ENCODE data around the gene DRG2. TPM values are rescaled to one million over a fixed set of nuclear protein-coding genes. Genes with fewer than 3 reads are reported as not detected.

DRG2 gene
- total RNA-seq, 1 donor from 2014 or later = 57.9 TPM

GRCh38 chr17:18108401-18109312, 20.9 kb downstream of the DRG2 start, which contains the start of gene MYO15A:
Gene MYO15A (plus strand): TSS chr17:18108756. CDS start chr17:18118801, 10,045 bp downstream.
- intact Hi-C loops (cut with micrococcal nuclease) = no loop called here
- Mint-ChIP-seq H3K9me3 (no peaks in the 10 kb centered on the region), H3K27ac (no peak within 1 kb of the TSS), H3K27me3 (ENCODE audit: low read depth) (no peaks in the 10 kb centered on the region), H3K4me1 (ENCODE audit: low read depth) (no peaks in the 10 kb centered on the region), H3K4me3 (ENCODE audit: low read depth) (no peak within 1 kb of the TSS), H3K36me3 (ENCODE audit: low read depth) (peaks cover 12% of the 10 kb centered on the region)
- DNase-seq (ENCODE audit: low spot score) = no peak

- no peaks in the 10 kb centered on the region for H3K27me3 Mint-ChIP-seq (ENCODE audit: low read depth)
- H3K27ac Mint-ChIP-seq = no peak overlapping the region
- DNase-seq (ENCODE audit: low spot score) = no peak
- peaks cover 4% of the 10 kb centered on the region for H3K36me3 Mint-ChIP-seq (ENCODE audit: low read depth)
- H3K4me1 Mint-ChIP-seq (ENCODE audit: low read depth) = no peaks in the 10 kb centered on the region
- H3K9me3 Mint-ChIP-seq = no peaks in the 10 kb centered on the region
- intact Hi-C loops (cut with micrococcal nuclease) = no loop called here
- H3K4me3 Mint-ChIP-seq (ENCODE audit: low read depth) = no peak overlapping the region
Measured at GRCh38 chr17:18109935-18110485, 22.3 kb downstream of the DRG2 start.

GRCh38 chr17:18110636-18111145, 22.9 kb downstream of the DRG2 start:
- no peaks in the 10 kb centered on the region for H3K27me3 Mint-ChIP-seq (ENCODE audit: low read depth)
- H3K9me3 Mint-ChIP-seq = no peaks in the 10 kb centered on the region
- no peak overlapping the region for H3K27ac Mint-ChIP-seq
- no peak for DNase-seq (ENCODE audit: low spot score)
- intact Hi-C loops (cut with micrococcal nuclease) = no loop called here
- H3K4me3 Mint-ChIP-seq (ENCODE audit: low read depth) = no peak overlapping the region
- H3K4me1 Mint-ChIP-seq (ENCODE audit: low read depth) = no peaks in the 10 kb centered on the region
- H3K36me3 Mint-ChIP-seq (ENCODE audit: low read depth) = peaks cover 4% of the 10 kb centered on the region

GRCh38 chr17:18111330-18111971, 23.7 kb downstream of the DRG2 start:
- no peak overlapping the region for H3K4me3 Mint-ChIP-seq (ENCODE audit: low read depth)
- peaks cover 4% of the 10 kb centered on the region for H3K36me3 Mint-ChIP-seq (ENCODE audit: low read depth)
- no peaks in the 10 kb centered on the region for H3K4me1 Mint-ChIP-seq (ENCODE audit: low read depth)
- intact Hi-C loops (cut with micrococcal nuclease) = no loop called here
- H3K9me3 Mint-ChIP-seq = no peaks in the 10 kb centered on the region
- no peaks in the 10 kb centered on the region for H3K27me3 Mint-ChIP-seq (ENCODE audit: low read depth)
- no peak for DNase-seq (ENCODE audit: low spot score)
- H3K27ac Mint-ChIP-seq = no peak overlapping the region

- intact Hi-C loops (cut with micrococcal nuclease) = no loop called here
- Mint-ChIP-seq H3K27me3 (ENCODE audit: low read depth) (no peaks in the 10 kb centered on the region), H3K4me1 (ENCODE audit: low read depth) (no peaks in the 10 kb centered on the region), H3K36me3 (ENCODE audit: low read depth) (no peaks in the 10 kb centered on the region), H3K4me3 (ENCODE audit: low read depth) (no peak overlapping the region), H3K27ac (no peak overlapping the region), H3K9me3 (peaks cover 4% of the 10 kb centered on the region)
- DNase-seq (ENCODE audit: low spot score) = no peak
Measured at GRCh38 chr17:18115517-18115916, 27.8 kb downstream of the DRG2 start.

- intact Hi-C loops (cut with micrococcal nuclease) = no loop called here
- no peaks in the 10 kb centered on the region for H3K4me1 Mint-ChIP-seq (ENCODE audit: low read depth)
- H3K27me3 Mint-ChIP-seq (ENCODE audit: low read depth) = no peaks in the 10 kb centered on the region
Measured at GRCh38 chr17:18116078-18116477, 28.3 kb downstream of the DRG2 start.

GRCh38 chr17:18117533-18117932, 29.8 kb downstream of the DRG2 start:
- DNase-seq (ENCODE audit: low spot score) = no peak
- Mint-ChIP-seq H3K9me3 (peaks cover 4% of the 10 kb centered on the region), H3K4me1 (ENCODE audit: low read depth) (no peaks in the 10 kb centered on the region), H3K36me3 (ENCODE audit: low read depth) (no peaks in the 10 kb centered on the region), H3K27me3 (ENCODE audit: low read depth) (no peaks in the 10 kb centered on the region), H3K4me3 (ENCODE audit: low read depth) (no peak overlapping the region), H3K27ac (no peak overlapping the region)
- intact Hi-C loops (cut with micrococcal nuclease) = no loop called here

More at GRCh38 chr17:18116078-18116477, 28.3 kb downstream of the DRG2 start:
- no peak for DNase-seq (ENCODE audit: low spot score)
- Mint-ChIP-seq H3K36me3 (ENCODE audit: low read depth) (no peaks in the 10 kb centered on the region), H3K9me3 (peaks cover 4% of the 10 kb centered on the region), H3K4me3 (ENCODE audit: low read depth) (no peak overlapping the region), H3K27ac (no peak overlapping the region)

GRCh38 chr17:18117982-18118975, 30.5 kb downstream of the DRG2 start:
- Mint-ChIP-seq H3K9me3 (peaks cover 4% of the 10 kb centered on the region), H3K36me3 (ENCODE audit: low read depth) (no peaks in the 10 kb centered on the region), H3K27me3 (ENCODE audit: low read depth) (no peaks in the 10 kb centered on the region), H3K4me3 (ENCODE audit: low read depth) (no peak overlapping the region), H3K27ac (no peak overlapping the region), H3K4me1 (ENCODE audit: low read depth) (no peaks in the 10 kb centered on the region)
- intact Hi-C loops (cut with micrococcal nuclease) = no loop called here
- DNase-seq (ENCODE audit: low spot score) = no peak

GRCh38 chr17:18119166-18119745, 31.5 kb downstream of the DRG2 start:
- Mint-ChIP-seq H3K4me3 (ENCODE audit: low read depth) (no peak overlapping the region), H3K27ac (no peak overlapping the region), H3K4me1 (ENCODE audit: low read depth) (no peaks in the 10 kb centered on the region), H3K27me3 (ENCODE audit: low read depth) (no peaks in the 10 kb centered on the region), H3K36me3 (ENCODE audit: low read depth) (no peaks in the 10 kb centered on the region), H3K9me3 (peaks cover 4% of the 10 kb centered on the region)
- intact Hi-C loops (cut with micrococcal nuclease) = no loop called here
- no peak for DNase-seq (ENCODE audit: low spot score)

- no peak overlapping the region for H3K27ac Mint-ChIP-seq
- H3K9me3 Mint-ChIP-seq = peaks cover 4% of the 10 kb centered on the region
- H3K36me3 Mint-ChIP-seq (ENCODE audit: low read depth) = no peaks in the 10 kb centered on the region
- DNase-seq (ENCODE audit: low spot score) = no peak
- no peak overlapping the region for H3K4me3 Mint-ChIP-seq (ENCODE audit: low read depth)
- H3K4me1 Mint-ChIP-seq (ENCODE audit: low read depth) = no peaks in the 10 kb centered on the region
- intact Hi-C loops (cut with micrococcal nuclease) = no loop called here
- H3K27me3 Mint-ChIP-seq (ENCODE audit: low read depth) = no peaks in the 10 kb centered on the region
Measured at GRCh38 chr17:18119938-18120337, 32.2 kb downstream of the DRG2 start.

- Mint-ChIP-seq H3K9me3 (peaks cover 4% of the 10 kb centered on the region), H3K4me1 (ENCODE audit: low read depth) (no peaks in the 10 kb centered on the region), H3K27ac (no peak overlapping the region), H3K4me3 (ENCODE audit: low read depth) (no peak overlapping the region), H3K27me3 (ENCODE audit: low read depth) (no peaks in the 10 kb centered on the region), H3K36me3 (ENCODE audit: low read depth) (no peaks in the 10 kb centered on the region)
- intact Hi-C loops (cut with micrococcal nuclease) = no loop called here
- no peak for DNase-seq (ENCODE audit: low spot score)
Measured at GRCh38 chr17:18120461-18121017, 32.8 kb downstream of the DRG2 start.
